Measurements from ENCODE around the gene CDK18. TPM values are rescaled to one million over a fixed set of nuclear protein-coding genes. Genes with fewer than 3 reads are reported as not detected.

Gene CDK18
- total RNA-seq, 6 experiments from 2014 or later = 0.33 to 2.9 (median 1.7) TPM

GRCh38 chr1:205535866-205536758 lies 31.6 kb downstream of the CDK18 start:
- peaks cover 20% of the 10 kb centered on the region for H3K4me1 Mint-ChIP-seq (ENCODE audit: low read depth)
- no peaks in the 10 kb centered on the region for H3K36me3 Mint-ChIP-seq (ENCODE audit: low read depth)
- no peak for DNase-seq
- no peak overlapping the region; the same call in 1 of the 2 replicates for H3K27ac Mint-ChIP-seq
- H3K27me3 Mint-ChIP-seq (ENCODE audit: insufficient read depth) = peaks cover 19% of the 10 kb centered on the region
- no peaks in the 10 kb centered on the region for H3K9me3 Mint-ChIP-seq
- no peak overlapping the region for H3K4me3 Mint-ChIP-seq
- TF ChIP-seq CTCF (IDR thresholded peaks at IDR 0.05) = no peak

- H3K36me3 Mint-ChIP-seq (ENCODE audit: low read depth) = no peaks in the 10 kb centered on the region
- no peak for TF ChIP-seq CTCF (IDR thresholded peaks at IDR 0.05)
- no peak for DNase-seq
- peaks cover 20% of the 10 kb centered on the region for H3K4me1 Mint-ChIP-seq (ENCODE audit: low read depth)
- peak overlapping the region; percentile 34; the same call in 1 of the 2 replicates for H3K27ac Mint-ChIP-seq
- no peak overlapping the region for H3K4me3 Mint-ChIP-seq
- no peaks in the 10 kb centered on the region for H3K9me3 Mint-ChIP-seq
- H3K27me3 Mint-ChIP-seq (ENCODE audit: insufficient read depth) = peaks cover 25% of the 10 kb centered on the region
Observed at GRCh38 chr1:205536759-205537361, 32.4 kb downstream of the CDK18 start.

- H3K36me3 Mint-ChIP-seq (ENCODE audit: low read depth) = no peaks in the 10 kb centered on the region
- H3K4me1 Mint-ChIP-seq (ENCODE audit: low read depth) = peaks cover 20% of the 10 kb centered on the region
- H3K27ac Mint-ChIP-seq = peak overlapping the region; percentile 34; the same call in 1 of the 2 replicates
- DNase-seq = peak; percentile 11
- H3K9me3 Mint-ChIP-seq = no peaks in the 10 kb centered on the region
- H3K27me3 Mint-ChIP-seq (ENCODE audit: insufficient read depth) = peaks cover 28% of the 10 kb centered on the region
- no peak overlapping the region for H3K4me3 Mint-ChIP-seq
- TF ChIP-seq CTCF (IDR thresholded peaks at IDR 0.05) = no peak
Observed at GRCh38 chr1:205537386-205538018, 33.0 kb downstream of the CDK18 start.

- no peaks in the 10 kb centered on the region for H3K9me3 Mint-ChIP-seq
Observed at GRCh38 chr1:205538235-205538840, 33.9 kb downstream of the CDK18 start.

More at GRCh38 chr1:205538235-205538840, 33.9 kb downstream of the CDK18 start:
- Mint-ChIP-seq H3K4me1 (ENCODE audit: low read depth) (peaks cover 24% of the 10 kb centered on the region), H3K4me3 (no peak overlapping the region), H3K27ac (no peak overlapping the region; the same call in 1 of the 2 replicates), H3K27me3 (ENCODE audit: insufficient read depth) (peaks cover 26% of the 10 kb centered on the region), H3K36me3 (ENCODE audit: low read depth) (no peaks in the 10 kb centered on the region)
- TF ChIP-seq CTCF (IDR thresholded peaks at IDR 0.05) = no peak
- peak; percentile 56 for DNase-seq

Measured in HFFc6 (cell line).